MCF 10A (cell line): ENCODE data around the gene ARVCF. TPM values are rescaled to one million over a fixed set of nuclear protein-coding genes. Genes with fewer than 3 reads are reported as not detected.

ENCODE experiments used
- BruUV-seq: library from RNA; stranded (reverse); fragments of 400-500 nt; replicated peaks from 2 replicates; lab custom pipeline; 2021; lab: Mats Ljungman, UMichigan
- CTCF ChIA-PET: fragments of 300-600 bp; sonication (Branson Sonifier 250); formaldehyde crosslinking; extraction: SDS; loops from one replicate; lab custom pipeline; 2021; ENCODE audit warnings: antibody characterized with exemption, inconsistent platforms; lab: Yijun Ruan, JAX
- POLR2A ChIA-PET: fragments of 300-600, 350-650 bp; sonication (Branson Sonifier 250); formaldehyde crosslinking; extraction: SDS; loops from one replicate; lab custom pipeline; 2020; ENCODE audit warnings: antibody characterized with exemption, inconsistent platforms; lab: Yijun Ruan, JAX
- DNase-seq: peaks from one replicate; pipeline ENCODE4 v3.0.0-alpha.2; 2018; ENCODE audit not compliant: unreplicated experiment
- H3K27ac Mint-ChIP-seq: one replicate; pipeline ENCODE4 v1.8.0; 2022; ENCODE audit warnings: mild to moderate bottlenecking, low read depth, mixed read lengths; ENCODE audit not compliant: unreplicated experiment
- H3K27me3 Mint-ChIP-seq: one replicate; pipeline ENCODE4 v1.8.0; 2022; ENCODE audit warnings: mixed read lengths; ENCODE audit not compliant: insufficient read depth, unreplicated experiment
- H3K36me3 Mint-ChIP-seq: one replicate; pipeline ENCODE4 v1.8.0; 2022; ENCODE audit warnings: mild to moderate bottlenecking, moderate library complexity, mixed read lengths; ENCODE audit not compliant: insufficient read depth, unreplicated experiment
- H3K4me1 Mint-ChIP-seq: one replicate; pipeline ENCODE4 v1.8.0; 2022; ENCODE audit warnings: mixed read lengths; ENCODE audit not compliant: insufficient read depth, unreplicated experiment
- H3K4me3 Mint-ChIP-seq: one replicate; pipeline ENCODE4 v1.8.0; 2022; ENCODE audit warnings: mild to moderate bottlenecking, moderate library complexity, mixed read lengths; ENCODE audit not compliant: unreplicated experiment
- H3K9me3 Mint-ChIP-seq: one replicate; pipeline ENCODE4 v1.8.0; 2022; ENCODE audit warnings: mixed read lengths; ENCODE audit not compliant: unreplicated experiment
- intact Hi-C: fragments of 100-400 bp; cut with micrococcal nuclease; formaldehyde crosslinking; loops from 2 replicates; pipeline ENCODE4 v1.14.1; 2022
- microRNA-seq: library from miRNA; unstranded; fragments of <30 nt; microRNA quantifications from one replicate; pipeline ENCODE4 v1.2.0, GENCODE V29; 2022
- total RNA-seq: library from RNA; stranded (reverse); gene quantifications from 2 replicates; pipeline ENCODE4 v1.2.3, GENCODE V29; 2022
- TF ChIP-seq, protein P1 (sequence below): fragments of 200-600 bp; IDR thresholded peaks from one replicate; pipeline ENCODE4 v1.8.0; 2022; ENCODE audit warnings: antibody characterized with exemption, mild to moderate bottlenecking; ENCODE audit not compliant: unreplicated experiment

Gene ARVCF
- total RNA-seq, 1 experiment from 2014 or later = 7.5 TPM

DNA sequence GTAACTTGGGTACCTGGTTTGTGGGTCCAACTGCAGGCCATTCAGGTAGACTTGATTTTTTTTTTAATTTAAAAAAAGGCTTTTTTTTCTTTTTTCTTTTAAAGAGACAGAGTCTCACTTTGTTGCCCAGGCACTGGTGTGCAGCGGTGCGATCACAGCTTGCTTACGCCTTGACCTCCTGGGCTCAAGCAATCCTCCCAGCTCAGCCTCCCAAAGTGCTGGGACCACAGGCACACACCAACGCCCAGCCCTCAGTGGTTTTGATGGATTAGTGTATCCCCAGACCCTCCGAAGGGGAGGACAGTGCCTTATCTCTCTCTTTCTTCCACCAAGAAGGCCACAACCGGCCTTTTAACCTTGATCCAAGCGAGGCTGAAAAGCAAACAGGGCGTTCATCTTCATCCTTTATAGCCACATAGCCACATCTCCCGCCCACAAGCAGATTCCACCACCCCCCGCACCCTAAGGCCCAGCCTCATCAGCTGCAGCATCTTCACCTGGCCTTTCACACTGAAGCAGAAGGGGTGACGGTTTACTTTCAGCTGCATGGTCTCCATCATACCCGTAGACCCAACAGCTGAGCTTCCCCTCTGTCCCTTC, 92.6 kb downstream of the ARVCF start:
- intact Hi-C loops = no loop called here
- Mint-ChIP-seq H3K9me3 (no peaks in the 10 kb centered on the region), H3K27me3 (no peaks in the 10 kb centered on the region), H3K4me1 (no peaks in the 10 kb centered on the region), H3K4me3 (no peak overlapping the region), H3K27ac (no peak overlapping the region), H3K36me3 (peaks cover 50% of the 10 kb centered on the region)
- POLR2A ChIA-PET = interaction anchor here (1.3 kb wide), 1 partner anchor 17 kb away, joined by 3 read pairs; the partner anchor contains the start of genes COMT and TXNRD2
- TF ChIP-seq, protein P1, sequence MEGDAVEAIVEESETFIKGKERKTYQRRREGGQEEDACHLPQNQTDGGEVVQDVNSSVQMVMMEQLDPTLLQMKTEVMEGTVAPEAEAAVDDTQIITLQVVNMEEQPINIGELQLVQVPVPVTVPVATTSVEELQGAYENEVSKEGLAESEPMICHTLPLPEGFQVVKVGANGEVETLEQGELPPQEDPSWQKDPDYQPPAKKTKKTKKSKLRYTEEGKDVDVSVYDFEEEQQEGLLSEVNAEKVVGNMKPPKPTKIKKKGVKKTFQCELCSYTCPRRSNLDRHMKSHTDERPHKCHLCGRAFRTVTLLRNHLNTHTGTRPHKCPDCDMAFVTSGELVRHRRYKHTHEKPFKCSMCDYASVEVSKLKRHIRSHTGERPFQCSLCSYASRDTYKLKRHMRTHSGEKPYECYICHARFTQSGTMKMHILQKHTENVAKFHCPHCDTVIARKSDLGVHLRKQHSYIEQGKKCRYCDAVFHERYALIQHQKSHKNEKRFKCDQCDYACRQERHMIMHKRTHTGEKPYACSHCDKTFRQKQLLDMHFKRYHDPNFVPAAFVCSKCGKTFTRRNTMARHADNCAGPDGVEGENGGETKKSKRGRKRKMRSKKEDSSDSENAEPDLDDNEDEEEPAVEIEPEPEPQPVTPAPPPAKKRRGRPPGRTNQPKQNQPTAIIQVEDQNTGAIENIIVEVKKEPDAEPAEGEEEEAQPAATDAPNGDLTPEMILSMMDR = no peak
- CTCF ChIA-PET = interaction anchor here (0.6 to 1.4 kb wide), 3 partner anchors 23 to 1794 kb away, joined by 5 to 9 read pairs (median 5); no protein-coding TSS in a partner anchor
- BruUV-seq = no TSS peak
- no peak for DNase-seq

DNA sequence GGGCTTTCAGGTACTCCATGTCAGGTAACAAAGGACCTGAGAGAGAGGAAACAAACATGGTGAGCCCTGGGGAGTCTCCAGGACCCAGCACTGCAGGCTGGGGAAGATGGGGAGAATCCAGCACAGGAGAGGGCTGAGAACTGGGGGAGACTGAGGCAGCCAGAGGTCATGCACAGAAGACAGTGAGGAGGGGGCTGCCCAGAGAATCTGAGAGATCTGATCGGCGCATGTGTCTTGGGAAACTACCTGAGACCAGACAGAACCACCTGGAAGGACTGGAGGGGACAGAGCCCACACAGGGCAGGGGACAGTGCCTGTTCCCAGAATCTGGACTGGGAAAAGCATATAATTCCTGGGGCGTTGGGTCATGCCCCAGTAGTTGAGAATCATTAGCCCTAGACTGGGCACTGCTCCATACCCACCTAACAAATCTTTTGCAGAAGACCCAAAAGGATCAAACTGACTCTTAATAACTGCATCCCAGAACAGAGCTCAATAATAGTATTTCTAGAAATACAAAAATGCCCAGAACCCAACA, 95.0 kb downstream of the ARVCF start:
- Mint-ChIP-seq H3K27me3 (no peaks in the 10 kb centered on the region), H3K27ac (no peak overlapping the region), H3K4me1 (no peaks in the 10 kb centered on the region), H3K4me3 (no peak overlapping the region), H3K9me3 (no peaks in the 10 kb centered on the region), H3K36me3 (peaks cover 52% of the 10 kb centered on the region)
- TF ChIP-seq, protein P1 = no peak
- no TSS peak for BruUV-seq
- DNase-seq = no peak
- CTCF ChIA-PET = interaction anchor here (1.3 kb wide), 1 partner anchor 26 kb away, joined by 5 read pairs; no protein-coding TSS in a partner anchor
- intact Hi-C loops = no loop called here
- POLR2A ChIA-PET = no interaction called here

Small RNA genes lying within 50 kb of the gene (microRNA-seq; reads per million reads assigned to microRNA genes)
- 474 reads per million, percentile 82 among the genes with 10 or more reads in this experiment for gene MIR185
- gene MIR4761 = not detected

Other genes with a start within 250 kb of the ARVCF start
- 4.3 and 7.1 TPM in 2 replicates for gene GNB1L, start 161.9 kb downstream of the ARVCF start, total RNA-seq
- 16.8 and 20.6 TPM in 2 replicates for gene RTL10, start 161.9 kb downstream of the ARVCF start, total RNA-seq
- gene COMT, start 75.1 kb downstream of the ARVCF start, total RNA-seq = 196 and 208 TPM in 2 replicates
- gene TXNRD2, start 75.0 kb downstream of the ARVCF start, total RNA-seq = 28.7 and 39.9 TPM in 2 replicates
- 13.9 and 16.0 TPM in 2 replicates for gene TANGO2, start 4.3 kb upstream of the ARVCF start, total RNA-seq
- gene DGCR8, start 63.4 kb upstream of the ARVCF start, total RNA-seq = 40.8 and 49.1 TPM in 2 replicates
- gene RANBP1, start 99.3 kb upstream of the ARVCF start, total RNA-seq = 126 and 195 TPM in 2 replicates
- gene TRMT2A, start 100.4 kb upstream of the ARVCF start, total RNA-seq = 39.0 and 47.1 TPM in 2 replicates
- 43.6 and 44.8 TPM in 2 replicates for gene ZDHHC8, start 115.0 kb upstream of the ARVCF start, total RNA-seq
- 0.70 and 0.93 TPM in 2 replicates for gene CCDC188, start 134.2 kb upstream of the ARVCF start, total RNA-seq